Calu3 (cell line): ENCODE results near the gene PIGK. TPM values are rescaled to one million over a fixed set of nuclear protein-coding genes. Genes with fewer than 3 reads are reported as not detected.

ENCODE experiments used
- BruUV-seq: library from RNA; stranded (reverse); fragments of 400-500 nt; replicated peaks from 2 replicates; lab custom pipeline; 2021; lab: Mats Ljungman, UMichigan
- CTCF ChIA-PET: fragments of 300-600 bp; sonication (Branson Sonifier 250); formaldehyde crosslinking; loops from one replicate; lab custom pipeline; 2022; ENCODE audit warnings: antibody characterized with exemption; lab: Charles Lee
- DNase-seq: peaks from one replicate; pipeline ENCODE4 v3.0.0; 2022
- H3K27ac Mint-ChIP-seq: one replicate; pipeline ENCODE4 v1.8.0; 2022; ENCODE audit warnings: mixed read lengths; ENCODE audit not compliant: unreplicated experiment
- H3K27me3 Mint-ChIP-seq: one replicate; pipeline ENCODE4 v1.8.0; 2022; ENCODE audit warnings: mixed read lengths; ENCODE audit not compliant: unreplicated experiment
- H3K36me3 Mint-ChIP-seq: one replicate; pipeline ENCODE4 v1.8.0; 2022; ENCODE audit warnings: mild to moderate bottlenecking, moderate library complexity, mixed read lengths; ENCODE audit not compliant: insufficient read depth, unreplicated experiment
- H3K4me1 Mint-ChIP-seq: one replicate; pipeline ENCODE4 v1.8.0; 2022; ENCODE audit warnings: mild to moderate bottlenecking, low read depth, mixed read lengths; ENCODE audit not compliant: unreplicated experiment
- H3K4me3 Mint-ChIP-seq: one replicate; pipeline ENCODE4 v1.8.0; 2022; ENCODE audit warnings: mild to moderate bottlenecking, low read depth, moderate library complexity, mixed read lengths; ENCODE audit not compliant: unreplicated experiment
- H3K9me3 Mint-ChIP-seq: one replicate; pipeline ENCODE4 v1.8.0; 2022; ENCODE audit warnings: low read depth, mixed read lengths; ENCODE audit not compliant: unreplicated experiment
- intact Hi-C: fragments of 100-400 bp; cut with micrococcal nuclease; formaldehyde crosslinking; loops from one replicate; pipeline ENCODE4 v1.10.0; 2022; ENCODE audit not compliant: unreplicated experiment
- total RNA-seq: library from RNA; stranded (reverse); gene quantifications from 2 replicates; pipeline ENCODE4 v1.2.3, GENCODE V29; 2022
- TF ChIP-seq, protein P1 (sequence below): fragments of 200-600 bp; IDR thresholded peaks from one replicate; pipeline ENCODE4 v1.8.0; 2022; ENCODE audit warnings: antibody characterized with exemption; ENCODE audit not compliant: unreplicated experiment

Gene PIGK
- total RNA-seq, 1 experiment from 2014 or later: 41.8 TPM

GRCh38 chr1:77047978-77048614 lies 171.1 kb downstream of the PIGK start:
- no peak for DNase-seq
- no peaks in the 10 kb centered on the region for H3K27me3 Mint-ChIP-seq
- intact Hi-C loops: no loop called here
- BruUV-seq: no TSS peak
- H3K4me3 Mint-ChIP-seq: no peak overlapping the region
- H3K27ac Mint-ChIP-seq: no peak overlapping the region
- H3K36me3 Mint-ChIP-seq: no peaks in the 10 kb centered on the region
- H3K9me3 Mint-ChIP-seq: no peaks in the 10 kb centered on the region
- TF ChIP-seq, protein P1, sequence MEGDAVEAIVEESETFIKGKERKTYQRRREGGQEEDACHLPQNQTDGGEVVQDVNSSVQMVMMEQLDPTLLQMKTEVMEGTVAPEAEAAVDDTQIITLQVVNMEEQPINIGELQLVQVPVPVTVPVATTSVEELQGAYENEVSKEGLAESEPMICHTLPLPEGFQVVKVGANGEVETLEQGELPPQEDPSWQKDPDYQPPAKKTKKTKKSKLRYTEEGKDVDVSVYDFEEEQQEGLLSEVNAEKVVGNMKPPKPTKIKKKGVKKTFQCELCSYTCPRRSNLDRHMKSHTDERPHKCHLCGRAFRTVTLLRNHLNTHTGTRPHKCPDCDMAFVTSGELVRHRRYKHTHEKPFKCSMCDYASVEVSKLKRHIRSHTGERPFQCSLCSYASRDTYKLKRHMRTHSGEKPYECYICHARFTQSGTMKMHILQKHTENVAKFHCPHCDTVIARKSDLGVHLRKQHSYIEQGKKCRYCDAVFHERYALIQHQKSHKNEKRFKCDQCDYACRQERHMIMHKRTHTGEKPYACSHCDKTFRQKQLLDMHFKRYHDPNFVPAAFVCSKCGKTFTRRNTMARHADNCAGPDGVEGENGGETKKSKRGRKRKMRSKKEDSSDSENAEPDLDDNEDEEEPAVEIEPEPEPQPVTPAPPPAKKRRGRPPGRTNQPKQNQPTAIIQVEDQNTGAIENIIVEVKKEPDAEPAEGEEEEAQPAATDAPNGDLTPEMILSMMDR: no peak
- no peaks in the 10 kb centered on the region for H3K4me1 Mint-ChIP-seq
- CTCF ChIA-PET: interaction anchor here (0.8 kb wide), 1 partner anchor 36 kb away, joined by 3 read pairs; no protein-coding TSS in a partner anchor

GRCh38 chr1:77047575-77047974 lies 171.7 kb downstream of the PIGK start:
- TF ChIP-seq, protein P1: no peak
- H3K4me3 Mint-ChIP-seq: no peak overlapping the region
- BruUV-seq: no TSS peak
- H3K27ac Mint-ChIP-seq: no peak overlapping the region
- no peak for DNase-seq
- H3K4me1 Mint-ChIP-seq: no peaks in the 10 kb centered on the region
- no peaks in the 10 kb centered on the region for H3K36me3 Mint-ChIP-seq
- intact Hi-C loops: no loop called here
- CTCF ChIA-PET: no interaction called here
- no peaks in the 10 kb centered on the region for H3K9me3 Mint-ChIP-seq
- no peaks in the 10 kb centered on the region for H3K27me3 Mint-ChIP-seq

DNA sequence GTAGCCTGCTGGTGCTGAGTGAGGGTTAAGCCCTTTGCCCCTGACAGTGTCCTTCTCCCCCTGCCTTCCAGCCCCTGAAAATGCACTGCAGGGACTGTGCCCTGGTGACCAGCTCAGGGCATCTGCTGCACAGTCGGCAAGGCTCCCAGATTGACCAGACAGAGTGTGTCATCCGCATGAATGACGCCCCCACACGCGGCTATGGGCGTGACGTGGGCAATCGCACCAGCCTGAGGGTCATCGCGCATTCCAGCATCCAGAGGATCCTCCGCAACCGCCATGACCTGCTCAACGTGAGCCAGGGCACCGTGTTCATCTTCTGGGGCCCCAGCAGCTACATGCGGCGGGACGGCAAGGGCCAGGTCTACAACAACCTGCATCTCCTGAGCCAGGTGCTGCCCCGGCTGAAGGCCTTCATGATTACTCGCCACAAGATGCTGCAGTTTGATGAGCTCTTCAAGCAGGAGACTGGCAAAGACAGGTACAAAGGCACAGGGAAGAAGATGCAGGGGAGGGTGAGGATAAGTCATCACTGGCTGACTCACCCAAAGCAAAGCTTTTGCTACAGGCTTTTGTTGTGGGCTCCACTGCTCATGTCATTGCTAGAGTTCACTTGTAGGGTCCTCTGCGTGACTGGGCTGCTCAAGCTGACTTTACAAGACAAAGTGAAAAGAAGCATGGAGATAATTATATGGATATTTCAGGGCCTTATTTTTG lies 174.9 kb downstream of the PIGK start:
- no peak for DNase-seq
- H3K4me1 Mint-ChIP-seq: peaks cover 16% of the 10 kb centered on the region
- H3K4me3 Mint-ChIP-seq: no peak overlapping the region
- H3K27ac Mint-ChIP-seq: no peak overlapping the region
- no peaks in the 10 kb centered on the region for H3K27me3 Mint-ChIP-seq
- H3K9me3 Mint-ChIP-seq: no peaks in the 10 kb centered on the region
- no TSS peak for BruUV-seq
- TF ChIP-seq, protein P1: no peak
- intact Hi-C loops: no loop called here
- CTCF ChIA-PET: interaction anchor here (0.6 kb wide), 1 partner anchor 29 kb away, joined by 3 read pairs; no protein-coding TSS in a partner anchor
- no peaks in the 10 kb centered on the region for H3K36me3 Mint-ChIP-seq

GRCh38 chr1:77040826-77041225 lies 178.4 kb downstream of the PIGK start:
- no peak for DNase-seq
- intact Hi-C loops: no loop called here
- no peak overlapping the region for H3K4me3 Mint-ChIP-seq
- H3K27me3 Mint-ChIP-seq: no peaks in the 10 kb centered on the region
- no peak overlapping the region for H3K27ac Mint-ChIP-seq
- H3K36me3 Mint-ChIP-seq: no peaks in the 10 kb centered on the region
- BruUV-seq: no TSS peak
- peaks cover 20% of the 10 kb centered on the region for H3K4me1 Mint-ChIP-seq
- peaks cover 3% of the 10 kb centered on the region for H3K9me3 Mint-ChIP-seq
- CTCF ChIA-PET: interaction anchor here (0.6 kb wide), 1 partner anchor 1893 kb away, joined by 3 read pairs; no protein-coding TSS in a partner anchor
- TF ChIP-seq, protein P1: no peak
